ENCODE measurements around the gene TEDC2. TPM values are rescaled to one million over a fixed set of nuclear protein-coding genes. Genes with fewer than 3 reads are reported as not detected.

TEDC2 gene
- total and polyA plus RNA-seq, 9 of the 15 experiments (the other 6 are each of a cell fraction or from before 2014, with no cell fraction given): 0.75 to 57.0 (median 17.6) TPM

DNA sequence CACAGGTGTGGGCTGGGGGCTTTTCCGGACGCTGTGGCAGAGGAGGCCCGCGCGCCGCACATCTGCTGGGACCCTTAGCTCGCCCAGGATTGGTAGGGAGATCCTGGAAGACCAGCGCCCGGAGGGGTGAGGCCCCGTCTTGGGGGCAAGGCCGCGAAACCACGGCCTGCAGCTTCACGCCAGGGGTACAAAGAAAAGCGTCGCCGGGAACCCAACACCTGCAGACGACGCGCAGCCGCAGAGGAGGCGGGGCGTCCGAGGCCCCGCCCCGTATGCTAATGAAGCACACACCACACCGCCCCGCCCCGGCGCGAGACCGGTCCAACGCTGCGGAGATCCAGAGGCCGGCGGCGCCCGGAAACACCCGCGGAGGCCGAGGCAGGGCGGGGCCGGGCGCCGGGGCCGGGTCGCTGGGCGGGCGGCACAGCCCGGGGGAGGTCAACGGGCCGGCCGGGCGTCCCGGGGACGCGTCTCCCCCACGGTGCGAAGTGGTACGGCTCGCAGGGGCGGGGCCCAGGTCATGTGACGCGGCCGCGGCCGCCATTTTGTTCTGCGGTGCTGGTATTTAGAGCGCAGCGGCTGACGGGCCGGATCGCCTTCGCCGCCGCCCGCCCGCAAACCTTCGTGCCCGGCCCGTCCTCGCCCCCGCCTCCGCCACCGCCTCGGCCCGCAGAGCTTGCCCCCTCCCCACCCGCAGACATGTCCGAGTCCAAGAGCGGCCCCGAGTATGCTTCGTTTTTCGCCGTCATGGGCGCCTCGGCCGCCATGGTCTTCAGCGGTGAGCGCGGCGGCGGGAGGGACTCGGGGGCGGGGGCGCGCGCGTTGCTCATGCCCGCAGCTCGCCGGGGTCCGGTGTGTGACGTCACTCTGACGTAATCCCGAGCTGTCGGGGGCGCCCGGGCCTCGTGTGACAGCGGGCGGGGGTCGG lies 53.8 kb downstream of the TEDC2 start, which contains the start of gene ATP6V0C (continued):
- TF ChIP-seq E2F3 (CRISPR knock-in tag; IDR thresholded peaks at IDR 0.05): no peak
- TF ChIP-seq, protein P1, sequence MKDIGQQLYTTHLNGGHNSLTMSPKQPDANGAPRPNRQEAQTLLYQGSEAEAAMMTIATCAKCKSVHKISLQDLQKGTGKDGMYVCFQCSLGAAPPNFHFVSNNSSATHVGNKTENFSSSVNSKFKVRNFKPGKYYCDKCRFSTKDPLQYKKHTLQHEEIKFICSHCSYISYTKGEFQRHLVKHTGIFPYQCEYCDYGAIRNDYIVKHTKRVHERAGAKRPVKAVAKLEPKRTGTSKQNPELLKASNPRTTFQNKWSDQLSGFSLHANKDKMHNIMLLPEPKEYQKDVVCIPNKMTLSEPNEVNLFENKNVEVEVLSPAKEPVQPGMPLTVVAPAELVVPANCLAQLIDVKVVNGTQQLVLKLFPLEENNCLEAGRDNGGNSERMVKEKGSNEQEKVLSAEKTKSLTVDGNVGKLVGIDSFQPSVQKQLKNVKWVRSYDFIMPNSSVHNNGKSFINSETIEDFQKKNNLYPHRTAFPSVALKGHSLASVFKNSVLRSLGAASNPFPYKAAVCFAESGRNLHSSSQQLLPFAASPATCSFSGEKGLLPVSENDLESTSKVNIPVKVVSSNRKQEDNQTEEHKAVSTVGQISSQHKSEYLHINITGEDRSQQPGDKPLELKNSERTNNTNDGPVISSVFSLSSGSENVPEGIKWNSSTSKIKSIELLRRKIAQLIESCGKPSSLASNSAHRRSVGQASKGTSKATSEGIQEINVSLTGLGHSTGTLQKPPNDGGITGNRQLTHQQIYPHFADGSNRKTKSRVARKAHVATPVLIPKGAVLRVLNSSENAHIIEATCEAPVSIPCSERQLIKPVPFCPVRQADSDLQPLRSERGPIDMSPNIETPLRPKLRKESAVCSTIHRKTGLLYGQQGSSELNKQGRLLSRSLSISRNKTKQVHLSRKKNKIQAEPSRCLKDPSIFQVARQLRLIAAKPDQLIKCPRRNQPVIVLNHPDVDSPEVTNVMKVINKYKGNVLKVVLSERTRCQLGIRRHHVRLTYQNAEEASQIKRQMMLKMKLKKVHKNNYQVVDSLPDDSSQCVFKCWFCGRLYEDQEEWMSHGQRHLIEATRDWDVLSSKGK (CRISPR knock-in tag; IDR thresholded peaks at IDR 0.05): no peak
- no peak for TF ChIP-seq POLR3G (IDR thresholded peaks at IDR 0.05; ENCODE audit: extremely low read depth, insufficient read length, insufficient replicate concordance)
- no peak for TF ChIP-seq HDAC3 (IDR thresholded peaks at IDR 0.05; ENCODE audit: borderline replicate concordance, partially characterized antibody)
- TF ChIP-seq GTF2E2 (tag; IDR thresholded peaks at IDR 0.05): peak; percentile 87
- TF ChIP-seq, protein P2, sequence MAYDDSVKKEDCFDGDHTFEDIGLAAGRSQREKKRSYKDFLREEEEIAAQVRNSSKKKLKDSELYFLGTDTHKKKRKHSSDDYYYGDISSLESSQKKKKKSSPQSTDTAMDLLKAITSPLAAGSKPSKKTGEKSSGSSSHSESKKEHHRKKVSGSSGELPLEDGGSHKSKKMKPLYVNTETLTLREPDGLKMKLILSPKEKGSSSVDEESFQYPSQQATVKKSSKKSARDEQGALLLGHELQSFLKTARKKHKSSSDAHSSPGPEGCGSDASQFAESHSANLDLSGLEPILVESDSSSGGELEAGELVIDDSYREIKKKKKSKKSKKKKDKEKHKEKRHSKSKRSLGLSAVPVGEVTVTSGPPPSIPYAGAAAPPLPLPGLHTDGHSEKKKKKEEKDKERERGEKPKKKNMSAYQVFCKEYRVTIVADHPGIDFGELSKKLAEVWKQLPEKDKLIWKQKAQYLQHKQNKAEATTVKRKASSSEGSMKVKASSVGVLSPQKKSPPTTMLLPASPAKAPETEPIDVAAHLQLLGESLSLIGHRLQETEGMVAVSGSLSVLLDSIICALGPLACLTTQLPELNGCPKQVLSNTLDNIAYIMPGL (CRISPR knock-in tag; IDR thresholded peaks at IDR 0.05): peak; percentile 71; the same call in 1 of the 2 replicates
- TF ChIP-seq PHB2 (IDR thresholded peaks at IDR 0.05; ENCODE audit: low read depth): no peak
- TF ChIP-seq PML (IDR thresholded peaks at IDR 0.05; ENCODE audit: low read length): peak; percentile 72; the same call in 1 of the 2 replicates
- peak; percentile 80 for TF ChIP-seq PCBP1 (IDR thresholded peaks at IDR 0.05; ENCODE audit: low read depth, low read length, poor library complexity, severe bottlenecking)
- no peak for TF ChIP-seq SMAD1 (IDR thresholded peaks at IDR 0.05; ENCODE audit: low read depth, low read length, partially characterized antibody)
- TF ChIP-seq, protein P3, sequence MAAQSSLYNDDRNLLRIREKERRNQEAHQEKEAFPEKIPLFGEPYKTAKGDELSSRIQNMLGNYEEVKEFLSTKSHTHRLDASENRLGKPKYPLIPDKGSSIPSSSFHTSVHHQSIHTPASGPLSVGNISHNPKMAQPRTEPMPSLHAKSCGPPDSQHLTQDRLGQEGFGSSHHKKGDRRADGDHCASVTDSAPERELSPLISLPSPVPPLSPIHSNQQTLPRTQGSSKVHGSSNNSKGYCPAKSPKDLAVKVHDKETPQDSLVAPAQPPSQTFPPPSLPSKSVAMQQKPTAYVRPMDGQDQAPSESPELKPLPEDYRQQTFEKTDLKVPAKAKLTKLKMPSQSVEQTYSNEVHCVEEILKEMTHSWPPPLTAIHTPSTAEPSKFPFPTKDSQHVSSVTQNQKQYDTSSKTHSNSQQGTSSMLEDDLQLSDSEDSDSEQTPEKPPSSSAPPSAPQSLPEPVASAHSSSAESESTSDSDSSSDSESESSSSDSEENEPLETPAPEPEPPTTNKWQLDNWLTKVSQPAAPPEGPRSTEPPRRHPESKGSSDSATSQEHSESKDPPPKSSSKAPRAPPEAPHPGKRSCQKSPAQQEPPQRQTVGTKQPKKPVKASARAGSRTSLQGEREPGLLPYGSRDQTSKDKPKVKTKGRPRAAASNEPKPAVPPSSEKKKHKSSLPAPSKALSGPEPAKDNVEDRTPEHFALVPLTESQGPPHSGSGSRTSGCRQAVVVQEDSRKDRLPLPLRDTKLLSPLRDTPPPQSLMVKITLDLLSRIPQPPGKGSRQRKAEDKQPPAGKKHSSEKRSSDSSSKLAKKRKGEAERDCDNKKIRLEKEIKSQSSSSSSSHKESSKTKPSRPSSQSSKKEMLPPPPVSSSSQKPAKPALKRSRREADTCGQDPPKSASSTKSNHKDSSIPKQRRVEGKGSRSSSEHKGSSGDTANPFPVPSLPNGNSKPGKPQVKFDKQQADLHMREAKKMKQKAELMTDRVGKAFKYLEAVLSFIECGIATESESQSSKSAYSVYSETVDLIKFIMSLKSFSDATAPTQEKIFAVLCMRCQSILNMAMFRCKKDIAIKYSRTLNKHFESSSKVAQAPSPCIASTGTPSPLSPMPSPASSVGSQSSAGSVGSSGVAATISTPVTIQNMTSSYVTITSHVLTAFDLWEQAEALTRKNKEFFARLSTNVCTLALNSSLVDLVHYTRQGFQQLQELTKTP (IDR thresholded peaks at IDR 0.05; ENCODE audit: low read depth in 1 of 2, partially characterized antibody in 2 of 2): no peak
- TF ChIP-seq, protein P4, sequence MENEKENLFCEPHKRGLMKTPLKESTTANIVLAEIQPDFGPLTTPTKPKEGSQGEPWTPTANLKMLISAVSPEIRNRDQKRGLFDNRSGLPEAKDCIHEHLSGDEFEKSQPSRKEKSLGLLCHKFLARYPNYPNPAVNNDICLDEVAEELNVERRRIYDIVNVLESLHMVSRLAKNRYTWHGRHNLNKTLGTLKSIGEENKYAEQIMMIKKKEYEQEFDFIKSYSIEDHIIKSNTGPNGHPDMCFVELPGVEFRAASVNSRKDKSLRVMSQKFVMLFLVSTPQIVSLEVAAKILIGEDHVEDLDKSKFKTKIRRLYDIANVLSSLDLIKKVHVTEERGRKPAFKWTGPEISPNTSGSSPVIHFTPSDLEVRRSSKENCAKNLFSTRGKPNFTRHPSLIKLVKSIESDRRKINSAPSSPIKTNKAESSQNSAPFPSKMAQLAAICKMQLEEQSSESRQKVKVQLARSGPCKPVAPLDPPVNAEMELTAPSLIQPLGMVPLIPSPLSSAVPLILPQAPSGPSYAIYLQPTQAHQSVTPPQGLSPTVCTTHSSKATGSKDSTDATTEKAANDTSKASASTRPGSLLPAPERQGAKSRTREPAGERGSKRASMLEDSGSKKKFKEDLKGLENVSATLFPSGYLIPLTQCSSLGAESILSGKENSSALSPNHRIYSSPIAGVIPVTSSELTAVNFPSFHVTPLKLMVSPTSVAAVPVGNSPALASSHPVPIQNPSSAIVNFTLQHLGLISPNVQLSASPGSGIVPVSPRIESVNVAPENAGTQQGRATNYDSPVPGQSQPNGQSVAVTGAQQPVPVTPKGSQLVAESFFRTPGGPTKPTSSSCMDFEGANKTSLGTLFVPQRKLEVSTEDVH (IDR thresholded peaks at IDR 0.05; ENCODE audit: low read depth, partially characterized antibody): no peak
- TF ChIP-seq TAF7 (tag; IDR thresholded peaks at IDR 0.05): 0 out of 2 replicates have a peak, but pooled peaks have one; percentile 24

Measured in K562 (cell line).